C4-2B (cell line): ENCODE measurements around the gene DOK4.

Experiments used
- ZFX ChIP-seq: fragments of 450-650 bp; IDR thresholded peaks from 2 replicates; pipeline ENCODE4 v1.6.1; 2017
- TF ChIP-seq, protein P1 (sequence below): fragments of 450-650 bp; conservative IDR thresholded peaks from 2 replicates; pipeline ENCODE4 v1.5.1; 2017; ENCODE audit warnings: mild to moderate bottlenecking

DNA sequence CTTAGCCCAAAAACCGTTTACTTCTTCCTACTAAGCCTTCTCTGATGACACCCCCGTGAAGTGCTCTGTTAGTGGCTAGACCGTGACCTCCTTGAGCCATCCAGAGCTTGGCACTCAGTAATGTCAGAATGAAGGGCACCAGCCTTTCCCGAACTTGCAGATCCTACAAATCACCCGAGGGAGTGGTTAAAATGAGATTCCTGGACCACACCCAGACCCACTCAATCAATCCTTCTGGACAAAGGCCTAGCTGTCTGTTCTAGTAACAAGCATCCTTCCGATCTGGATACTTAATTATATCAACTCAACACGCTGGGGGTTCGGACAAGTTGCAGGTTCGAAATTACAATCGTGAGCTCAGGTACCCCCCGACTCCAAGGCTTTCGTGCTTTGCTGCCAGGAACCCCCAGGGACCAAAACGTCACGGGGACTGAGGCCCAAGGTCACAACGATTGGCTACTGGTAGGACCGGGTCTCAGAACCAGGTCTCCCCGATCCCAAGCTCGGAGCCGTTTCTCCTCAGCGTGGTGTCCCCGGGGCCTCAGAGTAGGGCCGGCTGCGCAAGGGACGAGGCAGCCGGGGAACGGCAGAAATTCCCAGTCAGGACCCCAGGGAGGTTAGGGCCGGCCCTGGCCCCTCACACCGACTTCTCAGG lies 39.6 kb downstream of the DOK4 start:
- TF ChIP-seq, protein P1, sequence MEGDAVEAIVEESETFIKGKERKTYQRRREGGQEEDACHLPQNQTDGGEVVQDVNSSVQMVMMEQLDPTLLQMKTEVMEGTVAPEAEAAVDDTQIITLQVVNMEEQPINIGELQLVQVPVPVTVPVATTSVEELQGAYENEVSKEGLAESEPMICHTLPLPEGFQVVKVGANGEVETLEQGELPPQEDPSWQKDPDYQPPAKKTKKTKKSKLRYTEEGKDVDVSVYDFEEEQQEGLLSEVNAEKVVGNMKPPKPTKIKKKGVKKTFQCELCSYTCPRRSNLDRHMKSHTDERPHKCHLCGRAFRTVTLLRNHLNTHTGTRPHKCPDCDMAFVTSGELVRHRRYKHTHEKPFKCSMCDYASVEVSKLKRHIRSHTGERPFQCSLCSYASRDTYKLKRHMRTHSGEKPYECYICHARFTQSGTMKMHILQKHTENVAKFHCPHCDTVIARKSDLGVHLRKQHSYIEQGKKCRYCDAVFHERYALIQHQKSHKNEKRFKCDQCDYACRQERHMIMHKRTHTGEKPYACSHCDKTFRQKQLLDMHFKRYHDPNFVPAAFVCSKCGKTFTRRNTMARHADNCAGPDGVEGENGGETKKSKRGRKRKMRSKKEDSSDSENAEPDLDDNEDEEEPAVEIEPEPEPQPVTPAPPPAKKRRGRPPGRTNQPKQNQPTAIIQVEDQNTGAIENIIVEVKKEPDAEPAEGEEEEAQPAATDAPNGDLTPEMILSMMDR: no peak
- TF ChIP-seq ZFX: peak; percentile 49
